GM12864 (cell line): ENCODE results near the gene ZNF518B.
"Not testable (repeated sequence)": the region's sequence is repeated elsewhere in the genome, so short reads cannot be mapped to it uniquely, and the experiment has no call there.

Experiments
- DNase-seq: peaks from one replicate; pipeline ENCODE4 v3.0.0-alpha.2; 2011; ENCODE audit warnings: low read depth
- H3K4me3 ChIP-seq: 2 replicates; pipeline ENCODE4 v1.5.1; 2011; ENCODE audit warnings: mild to moderate bottlenecking, low read depth, low read length, control low read depth
- TF ChIP-seq, protein P1 (sequence below): IDR thresholded peaks from 2 replicates; pipeline ENCODE4 v1.5.1; 2011; ENCODE audit warnings: low read depth, mild to moderate bottlenecking, moderate library complexity, low read length, control low read depth, inconsistent platforms; ENCODE audit errors: missing control alignments

Gene ZNF518B

DNA sequence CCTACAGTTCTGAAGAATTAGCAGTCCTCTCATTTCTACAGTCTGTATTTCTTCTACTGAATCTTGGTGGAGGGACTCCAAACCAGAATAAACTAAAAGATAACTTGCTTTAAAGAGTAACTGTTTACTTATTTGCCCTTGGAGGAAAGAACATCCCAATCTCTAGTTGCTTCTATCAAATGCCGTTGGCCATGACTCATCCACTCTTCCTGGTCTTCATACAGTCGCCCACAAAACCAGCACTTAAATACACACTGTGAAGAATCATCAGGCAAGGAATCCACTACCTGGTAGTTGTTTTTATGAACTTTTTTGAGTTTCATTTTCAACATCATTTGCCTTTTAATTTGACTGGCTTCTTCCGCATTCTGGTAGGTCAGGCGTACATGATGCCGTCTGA lies 14.2 kb downstream of the ZNF518B start:
- no peak overlapping the region for H3K4me3 ChIP-seq
- DNase-seq: no peak
- TF ChIP-seq, protein P1, sequence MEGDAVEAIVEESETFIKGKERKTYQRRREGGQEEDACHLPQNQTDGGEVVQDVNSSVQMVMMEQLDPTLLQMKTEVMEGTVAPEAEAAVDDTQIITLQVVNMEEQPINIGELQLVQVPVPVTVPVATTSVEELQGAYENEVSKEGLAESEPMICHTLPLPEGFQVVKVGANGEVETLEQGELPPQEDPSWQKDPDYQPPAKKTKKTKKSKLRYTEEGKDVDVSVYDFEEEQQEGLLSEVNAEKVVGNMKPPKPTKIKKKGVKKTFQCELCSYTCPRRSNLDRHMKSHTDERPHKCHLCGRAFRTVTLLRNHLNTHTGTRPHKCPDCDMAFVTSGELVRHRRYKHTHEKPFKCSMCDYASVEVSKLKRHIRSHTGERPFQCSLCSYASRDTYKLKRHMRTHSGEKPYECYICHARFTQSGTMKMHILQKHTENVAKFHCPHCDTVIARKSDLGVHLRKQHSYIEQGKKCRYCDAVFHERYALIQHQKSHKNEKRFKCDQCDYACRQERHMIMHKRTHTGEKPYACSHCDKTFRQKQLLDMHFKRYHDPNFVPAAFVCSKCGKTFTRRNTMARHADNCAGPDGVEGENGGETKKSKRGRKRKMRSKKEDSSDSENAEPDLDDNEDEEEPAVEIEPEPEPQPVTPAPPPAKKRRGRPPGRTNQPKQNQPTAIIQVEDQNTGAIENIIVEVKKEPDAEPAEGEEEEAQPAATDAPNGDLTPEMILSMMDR: no peak

DNA sequence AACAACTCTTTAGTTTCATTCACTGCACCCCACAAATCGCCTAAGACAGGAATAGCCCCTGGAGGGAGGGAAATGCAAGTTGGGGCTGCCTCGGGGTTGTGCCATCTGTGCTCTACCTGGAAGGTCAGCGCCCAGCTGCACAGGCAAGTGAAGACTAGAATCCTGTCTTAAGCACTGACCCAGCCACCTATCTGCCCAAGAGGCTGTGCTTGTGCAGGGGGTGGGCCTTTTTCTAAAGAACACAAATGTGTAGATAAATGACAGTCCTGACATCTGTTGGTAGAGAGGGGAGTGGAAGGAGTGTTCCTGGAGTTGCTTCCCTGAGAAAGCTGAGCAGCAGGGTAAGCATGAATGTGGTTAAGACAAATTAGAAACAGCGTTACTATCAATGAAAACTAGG lies 15.7 kb downstream of the ZNF518B start:
- DNase-seq: no peak
- no peak overlapping the region for H3K4me3 ChIP-seq
- TF ChIP-seq, protein P1: no peak

DNA sequence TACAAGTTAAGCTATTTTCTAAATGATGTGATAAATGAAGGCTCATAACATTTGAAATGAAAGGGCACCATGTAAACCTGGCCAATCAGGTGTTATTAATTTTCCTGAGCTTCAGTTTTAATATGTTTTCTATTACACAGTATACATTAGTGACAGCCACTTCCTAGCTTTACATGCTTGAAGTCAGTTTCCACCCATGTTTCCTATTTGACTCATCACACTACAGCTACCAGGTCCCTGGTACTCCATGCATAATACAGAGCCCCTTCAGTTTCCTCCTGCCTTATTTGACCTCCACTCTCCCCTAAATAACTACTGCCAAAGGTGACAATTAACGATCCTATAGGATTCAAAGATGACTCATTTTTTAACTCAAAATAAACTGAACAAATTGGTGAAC lies 18.3 kb downstream of the ZNF518B start:
- H3K4me3 ChIP-seq: no peak overlapping the region
- DNase-seq: no peak
- TF ChIP-seq, protein P1: no peak

DNA sequence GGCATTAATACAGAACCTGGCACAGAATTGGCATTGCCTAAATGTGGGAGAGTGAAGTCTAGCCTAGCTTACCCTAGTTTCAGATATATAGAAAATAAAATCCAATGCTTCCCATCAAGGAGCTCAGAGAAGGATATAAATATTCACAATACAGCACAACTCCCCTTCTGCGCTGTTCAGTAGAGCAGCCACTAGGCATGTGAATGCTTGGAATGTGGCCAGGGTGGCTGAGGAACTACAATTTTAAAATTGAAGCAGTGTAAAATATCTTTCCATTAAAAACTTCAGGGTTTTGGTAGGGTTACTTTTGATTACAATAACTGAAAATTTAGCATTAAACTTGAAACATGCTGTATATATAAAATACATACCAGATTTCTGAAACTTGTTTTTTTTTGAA lies 19.5 kb downstream of the ZNF518B start:
- TF ChIP-seq, protein P1: no peak
- no peak for DNase-seq
- H3K4me3 ChIP-seq: no peak overlapping the region

DNA sequence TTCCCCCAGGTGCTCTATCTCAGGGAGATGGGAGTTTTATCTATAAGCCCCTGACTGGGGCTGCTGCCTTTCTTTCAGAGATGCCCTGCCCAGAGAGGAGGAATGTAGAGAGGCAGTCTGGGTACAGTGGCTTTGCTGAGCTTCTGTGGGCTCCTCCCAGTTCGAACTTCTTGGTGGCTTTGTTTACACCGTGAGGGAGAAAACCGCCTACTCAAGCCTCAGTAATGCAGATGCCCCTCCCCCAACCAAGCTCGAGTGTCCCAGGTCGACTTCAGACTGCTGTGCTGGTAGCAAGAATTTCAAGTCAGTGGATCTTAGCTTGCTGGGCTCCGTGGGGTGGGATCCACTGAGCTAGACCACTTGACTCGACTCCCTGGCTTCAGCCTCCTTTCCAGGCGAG lies 29.5 kb downstream of the ZNF518B start:
- not testable (repeated sequence) for H3K4me3 ChIP-seq

DNA sequence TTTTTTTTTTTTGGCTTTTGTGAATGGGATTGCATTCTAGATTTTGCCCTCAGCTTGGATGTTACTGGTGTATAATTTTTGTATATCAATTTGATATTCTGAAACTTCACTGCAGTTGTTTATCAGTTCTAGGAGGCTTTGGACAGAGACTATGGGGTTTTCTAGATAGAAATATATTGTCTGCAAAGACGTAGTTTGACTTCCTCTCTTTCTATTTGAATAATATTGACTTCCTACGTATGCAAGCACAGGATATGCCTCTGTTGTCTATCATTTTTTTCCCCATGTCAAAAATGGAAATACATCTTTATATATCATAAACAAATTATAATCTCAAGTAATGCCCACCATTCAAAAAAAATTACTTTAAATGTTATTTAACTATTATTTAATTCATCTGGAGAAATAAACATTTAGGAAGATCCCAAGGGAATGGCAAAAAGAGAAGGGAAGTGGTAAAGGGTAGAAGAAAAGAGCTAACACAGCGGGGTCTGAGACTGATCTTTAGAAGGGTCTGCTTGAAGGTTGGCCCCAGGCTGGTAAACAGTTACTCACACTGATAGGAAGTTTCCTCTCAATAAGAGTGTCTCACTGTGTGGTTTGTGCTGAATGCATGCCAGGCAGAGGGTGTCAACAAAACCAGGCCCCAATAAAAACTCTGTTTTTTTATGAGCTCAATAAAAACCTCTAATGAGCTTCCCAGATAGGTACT lies 35.7 kb downstream of the ZNF518B start:
- TF ChIP-seq, protein P1: no peak
- no peak overlapping the region for H3K4me3 ChIP-seq
- no peak for DNase-seq

More for the DNA sequence above, 29.5 kb downstream of the ZNF518B start:
- DNase-seq: not testable (repeated sequence)

DNA sequence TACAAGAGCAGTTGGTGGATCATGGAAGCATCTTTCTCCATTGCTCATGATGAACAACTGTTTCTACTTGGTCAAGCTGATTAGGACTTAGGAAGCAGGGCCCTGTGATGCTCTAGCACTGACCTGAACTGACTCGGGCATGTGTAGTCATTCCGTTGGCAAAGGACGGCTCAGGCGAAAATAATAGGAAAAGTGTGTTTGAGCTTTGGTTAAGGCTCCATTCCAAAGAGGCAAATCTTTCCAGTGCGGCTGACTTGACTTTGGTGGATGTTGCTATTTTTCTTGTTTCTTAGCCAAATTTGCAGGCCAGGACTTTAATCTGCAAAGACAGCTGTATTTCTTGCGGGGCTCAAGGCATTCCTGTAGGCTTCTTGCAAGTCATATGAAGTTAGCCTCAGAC lies 39.5 kb downstream of the ZNF518B start:
- H3K4me3 ChIP-seq: no peak overlapping the region
- TF ChIP-seq, protein P1: no peak
- DNase-seq: no peak
